Mucosa of stomach (tissue), 1 donor: Measurements from ENCODE around the gene HOXD12.

ENCODE experiments used
- H3K27me3 ChIP-seq: one replicate; pipeline ENCODE4 v1.7.0; 2013; ENCODE audit warnings: mild to moderate bottlenecking, low read length; ENCODE audit not compliant: control insufficient read depth, insufficient read depth
- H3K36me3 ChIP-seq: one replicate; pipeline ENCODE4 v1.7.0; 2013; ENCODE audit warnings: low read length; ENCODE audit not compliant: control insufficient read depth, insufficient read depth
- H3K4me1 ChIP-seq: one replicate; pipeline ENCODE4 v1.7.0; 2013; ENCODE audit warnings: mild to moderate bottlenecking, low read length; ENCODE audit not compliant: control insufficient read depth, insufficient read depth
- H3K4me3 ChIP-seq: one replicate; pipeline ENCODE4 v1.7.0; 2013; ENCODE audit warnings: low read length
- H3K9ac ChIP-seq: one replicate; pipeline ENCODE4 v1.7.0; 2013; ENCODE audit warnings: mild to moderate bottlenecking, low read length, moderate library complexity
- H3K9me3 ChIP-seq: one replicate; pipeline ENCODE4 v1.7.0; 2013; ENCODE audit warnings: mild to moderate bottlenecking, low read length, moderate library complexity; ENCODE audit not compliant: control insufficient read depth
- donor health status: Pancreatic carcinoma.

Gene HOXD12

DNA sequence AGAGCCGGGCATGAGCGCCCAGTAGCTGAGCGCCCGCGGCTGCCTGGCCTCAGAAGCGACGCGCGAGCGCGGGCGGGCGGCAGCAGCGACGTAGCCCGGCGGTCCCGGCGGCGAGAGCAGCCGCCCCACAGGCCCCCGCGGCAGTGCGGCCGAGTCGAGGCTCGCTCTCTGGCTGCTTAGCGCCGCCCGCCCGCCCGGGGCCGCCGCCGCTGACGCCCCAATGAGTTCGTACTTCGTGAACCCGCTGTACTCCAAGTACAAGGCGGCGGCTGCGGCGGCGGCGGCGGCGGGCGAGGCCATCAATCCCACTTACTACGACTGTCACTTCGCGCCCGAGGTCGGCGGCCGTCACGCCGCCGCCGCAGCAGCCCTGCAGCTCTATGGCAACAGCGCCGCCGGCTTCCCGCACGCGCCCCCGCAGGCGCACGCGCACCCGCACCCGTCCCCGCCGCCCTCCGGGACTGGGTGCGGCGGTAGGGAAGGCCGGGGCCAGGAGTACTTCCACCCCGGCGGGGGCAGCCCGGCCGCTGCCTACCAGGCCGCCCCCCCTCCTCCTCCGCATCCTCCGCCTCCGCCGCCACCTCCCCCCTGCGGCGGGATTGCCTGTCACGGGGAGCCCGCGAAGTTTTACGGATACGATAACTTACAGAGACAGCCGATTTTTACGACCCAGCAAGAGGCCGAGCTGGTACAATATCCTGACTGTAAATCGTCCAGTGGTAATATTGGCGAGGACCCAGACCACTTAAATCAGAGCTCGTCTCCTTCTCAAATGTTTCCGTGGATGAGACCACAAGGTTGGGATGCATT, 30.8 kb downstream of the HOXD12 start:
- no peaks in the 10 kb centered on the region for H3K4me1 ChIP-seq
- H3K9ac ChIP-seq: no peak overlapping the region
- peaks cover 96% of the 10 kb centered on the region for H3K27me3 ChIP-seq

DNA sequence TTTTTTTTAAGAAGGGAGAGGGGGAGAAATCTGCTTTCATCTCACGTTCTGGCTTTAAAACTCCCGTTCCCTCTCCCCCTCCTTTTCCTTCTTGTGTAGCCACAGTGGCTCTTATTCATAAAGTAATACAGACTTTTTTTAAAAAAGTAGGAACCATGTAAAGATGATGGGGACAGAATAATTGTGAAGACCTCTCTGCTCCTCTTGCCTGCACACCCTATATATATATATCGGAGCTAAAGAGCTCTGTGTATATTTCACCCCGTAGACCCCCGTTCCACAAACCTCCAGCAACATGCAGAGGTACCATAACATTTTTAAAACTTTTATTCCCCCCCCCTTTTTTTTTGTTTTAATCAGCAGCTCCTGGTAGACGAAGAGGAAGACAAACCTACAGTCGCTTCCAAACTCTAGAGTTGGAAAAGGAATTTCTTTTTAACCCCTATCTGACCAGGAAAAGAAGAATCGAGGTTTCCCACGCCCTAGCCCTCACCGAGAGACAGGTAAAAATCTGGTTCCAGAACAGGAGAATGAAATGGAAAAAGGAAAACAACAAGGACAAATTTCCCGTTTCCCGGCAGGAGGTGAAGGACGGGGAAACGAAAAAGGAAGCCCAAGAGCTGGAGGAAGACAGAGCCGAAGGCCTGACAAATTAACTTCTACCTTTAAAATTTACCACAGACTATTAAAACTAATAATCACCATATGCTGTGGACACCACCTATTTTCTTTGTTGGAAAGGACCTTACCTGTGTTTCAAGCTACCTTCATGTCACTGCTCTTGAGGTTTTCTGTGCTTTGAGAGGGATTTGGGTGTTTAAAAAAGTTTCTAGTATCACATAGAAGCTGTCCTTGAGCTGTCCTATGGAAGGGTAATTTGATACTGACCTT, 31.6 kb downstream of the HOXD12 start:
- H3K4me1 ChIP-seq: no peaks in the 10 kb centered on the region
- no peak overlapping the region for H3K9ac ChIP-seq
- no peaks in the 10 kb centered on the region for H3K36me3 ChIP-seq
- no peaks in the 10 kb centered on the region for H3K9me3 ChIP-seq
- no peak overlapping the region for H3K4me3 ChIP-seq
- H3K27me3 ChIP-seq: peaks cover 96% of the 10 kb centered on the region

More for the DNA sequence above, 30.8 kb downstream of the HOXD12 start:
- Histone ChIP-seq H3K9me3 (no peaks in the 10 kb centered on the region), H3K36me3 (no peaks in the 10 kb centered on the region), H3K4me3 (no peak overlapping the region)

DNA sequence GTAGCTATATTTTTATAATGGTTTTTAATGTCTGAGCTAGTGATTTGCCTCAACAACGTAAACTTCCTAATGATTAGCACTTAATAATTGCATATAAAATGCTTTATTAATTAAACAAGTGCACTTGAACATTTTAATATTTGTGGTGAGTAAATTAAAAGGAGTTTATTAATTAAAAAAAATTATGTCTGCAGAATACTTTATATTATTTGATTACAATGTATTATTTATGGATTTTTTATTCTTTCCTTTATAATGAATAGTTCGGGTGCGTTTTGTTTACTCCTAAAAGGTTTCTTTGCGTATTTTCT, 32.2 kb downstream of the HOXD12 start:
- no peak overlapping the region for H3K9ac ChIP-seq

GRCh38 chr2:176132205-176133171, 32.9 kb downstream of the HOXD12 start:
- H3K27me3 ChIP-seq: peaks cover 98% of the 10 kb centered on the region
- peaks cover 5% of the 10 kb centered on the region for H3K4me1 ChIP-seq
- no peak overlapping the region for H3K9ac ChIP-seq
- H3K36me3 ChIP-seq: no peaks in the 10 kb centered on the region
- no peaks in the 10 kb centered on the region for H3K9me3 ChIP-seq
- no peak overlapping the region for H3K4me3 ChIP-seq

More for the DNA sequence above, 32.2 kb downstream of the HOXD12 start:
- Histone ChIP-seq H3K36me3 (no peaks in the 10 kb centered on the region), H3K4me3 (no peak overlapping the region), H3K4me1 (peaks cover 1% of the 10 kb centered on the region), H3K27me3 (peaks cover 98% of the 10 kb centered on the region), H3K9me3 (no peaks in the 10 kb centered on the region)

DNA sequence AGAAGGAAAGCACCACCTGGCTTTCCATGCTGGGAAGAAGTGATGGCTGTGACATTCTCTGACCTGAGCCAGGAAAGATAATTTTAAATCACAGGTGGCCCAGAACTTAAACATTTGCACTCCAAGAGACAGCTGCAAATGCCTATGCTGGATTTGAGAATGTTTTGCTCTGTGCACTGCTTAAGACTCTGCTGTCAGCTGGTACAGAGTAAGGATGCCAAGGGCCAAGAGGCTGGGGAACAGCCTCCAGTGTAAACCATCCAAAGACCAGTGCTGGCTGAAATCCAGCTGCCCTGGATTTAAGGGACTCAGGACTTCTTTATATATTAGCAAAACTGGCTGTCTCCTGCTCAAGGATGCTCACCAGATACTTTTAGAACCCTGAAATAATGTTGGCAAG, 33.8 kb downstream of the HOXD12 start:
- Histone ChIP-seq H3K9me3 (no peaks in the 10 kb centered on the region), H3K9ac (no peak overlapping the region), H3K4me1 (peaks cover 5% of the 10 kb centered on the region), H3K27me3 (peaks cover 98% of the 10 kb centered on the region), H3K4me3 (no peak overlapping the region), H3K36me3 (no peaks in the 10 kb centered on the region)

DNA sequence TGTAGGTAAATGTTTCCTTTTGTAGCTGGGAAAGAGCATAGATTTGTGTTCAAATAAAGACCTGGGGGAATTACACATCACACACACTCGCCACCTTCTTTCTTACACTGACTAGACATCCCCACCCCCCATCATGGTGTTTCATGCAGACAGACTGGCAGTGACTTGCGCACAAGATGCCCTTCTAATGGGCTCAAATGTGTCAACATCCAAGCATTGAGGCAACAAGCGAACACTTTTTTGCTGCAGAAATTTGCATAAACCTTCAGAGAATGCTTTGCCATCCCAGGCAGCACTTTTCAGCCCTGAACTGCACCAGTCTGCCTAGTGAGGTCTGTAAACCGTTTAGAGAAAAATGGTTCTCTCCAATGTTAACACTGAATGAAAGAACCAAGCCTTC, 34.4 kb downstream of the HOXD12 start:
- no peaks in the 10 kb centered on the region for H3K9me3 ChIP-seq
- peaks cover 98% of the 10 kb centered on the region for H3K27me3 ChIP-seq
- H3K4me3 ChIP-seq: no peak overlapping the region
- H3K9ac ChIP-seq: no peak overlapping the region
- H3K36me3 ChIP-seq: no peaks in the 10 kb centered on the region
- peaks cover 5% of the 10 kb centered on the region for H3K4me1 ChIP-seq

GRCh38 chr2:176135035-176135440, 35.4 kb downstream of the HOXD12 start:
- Histone ChIP-seq H3K36me3 (no peaks in the 10 kb centered on the region), H3K9me3 (no peaks in the 10 kb centered on the region), H3K9ac (no peak overlapping the region), H3K4me1 (peaks cover 5% of the 10 kb centered on the region), H3K4me3 (no peak overlapping the region), H3K27me3 (peaks cover 97% of the 10 kb centered on the region)

DNA sequence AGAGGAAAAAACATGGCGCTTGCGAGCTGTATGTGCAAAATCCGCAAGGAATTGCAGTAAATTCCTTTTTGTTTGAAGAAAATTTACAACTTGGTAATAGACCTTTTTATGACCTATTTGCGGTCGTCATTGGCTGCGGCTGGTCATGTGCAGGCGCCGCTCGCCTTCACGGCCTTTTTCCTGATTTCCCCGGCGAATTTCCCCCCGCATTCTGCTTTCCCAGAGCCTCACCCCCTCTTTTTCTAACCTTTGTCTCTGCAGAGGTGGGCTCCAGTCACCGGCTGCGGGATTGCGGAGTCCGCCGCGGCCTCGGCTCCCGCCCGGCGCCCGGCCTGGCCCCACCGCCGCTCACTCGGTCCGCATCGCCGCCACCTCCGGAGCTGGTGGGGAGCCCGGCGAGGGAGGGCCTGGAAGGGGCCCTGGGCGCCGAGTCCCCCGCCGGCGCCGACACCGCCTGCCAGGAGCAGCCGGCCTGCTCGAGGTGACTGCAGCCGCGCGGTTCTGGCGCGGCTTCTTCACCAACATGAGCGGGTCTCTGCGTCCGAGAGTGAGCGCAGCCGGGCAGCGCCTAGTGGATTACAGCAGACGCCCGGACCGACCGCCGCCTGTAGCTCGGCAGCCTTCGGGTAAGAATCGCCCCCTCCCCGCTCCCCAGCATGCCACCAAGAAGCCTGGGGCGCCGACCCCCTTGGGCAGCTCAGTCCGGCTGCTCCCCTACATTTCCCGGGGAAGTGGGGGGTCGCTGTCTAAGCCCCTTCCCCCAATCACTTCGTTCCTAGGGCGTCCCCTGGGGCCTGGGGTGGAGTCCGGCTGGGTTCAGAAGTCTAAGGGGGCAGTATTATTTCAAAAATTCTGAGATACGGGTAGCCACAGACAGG, 37.0 kb downstream of the HOXD12 start:
- H3K9ac ChIP-seq: no peak overlapping the region

DNA sequence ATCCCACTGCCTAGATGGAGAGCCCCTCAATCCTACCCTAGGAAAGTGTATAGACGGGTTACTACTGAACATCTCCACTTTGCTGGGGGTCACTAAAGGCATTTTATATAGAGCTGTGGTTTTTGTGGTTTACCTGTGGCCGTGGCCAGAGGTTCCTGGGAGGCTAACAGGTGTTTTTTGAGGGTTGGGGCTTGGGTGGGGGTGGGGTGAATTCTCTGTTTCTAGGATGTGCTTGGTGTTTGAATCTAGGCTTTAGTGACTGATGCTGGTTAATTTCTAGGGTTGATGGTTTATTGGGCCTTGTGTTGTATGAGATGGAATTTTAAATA, 37.6 kb downstream of the HOXD12 start:
- H3K4me3 ChIP-seq: no peak overlapping the region
- peaks cover 13% of the 10 kb centered on the region for H3K4me1 ChIP-seq
- H3K36me3 ChIP-seq: no peaks in the 10 kb centered on the region
- H3K9me3 ChIP-seq: no peaks in the 10 kb centered on the region
- H3K27me3 ChIP-seq: peaks cover 98% of the 10 kb centered on the region
- no peak overlapping the region for H3K9ac ChIP-seq

More for the DNA sequence above, 37.0 kb downstream of the HOXD12 start:
- no peaks in the 10 kb centered on the region for H3K36me3 ChIP-seq
- H3K27me3 ChIP-seq: peaks cover 97% of the 10 kb centered on the region
- peak overlapping the region; percentile 40 for H3K4me3 ChIP-seq
- H3K4me1 ChIP-seq: peaks cover 13% of the 10 kb centered on the region
- H3K9me3 ChIP-seq: no peaks in the 10 kb centered on the region

GRCh38 chr2:176137906-176138305, 38.3 kb downstream of the HOXD12 start:
- Histone ChIP-seq H3K4me3 (no peak overlapping the region), H3K27me3 (peaks cover 98% of the 10 kb centered on the region), H3K9ac (no peak overlapping the region)

GRCh38 chr2:176138526-176138922, 38.9 kb downstream of the HOXD12 start:
- H3K27me3 ChIP-seq: peaks cover 98% of the 10 kb centered on the region
- H3K4me3 ChIP-seq: no peak overlapping the region
- no peak overlapping the region for H3K9ac ChIP-seq
- H3K4me1 ChIP-seq: peaks cover 13% of the 10 kb centered on the region
- H3K9me3 ChIP-seq: no peaks in the 10 kb centered on the region
- no peaks in the 10 kb centered on the region for H3K36me3 ChIP-seq

More at GRCh38 chr2:176137906-176138305, 38.3 kb downstream of the HOXD12 start:
- Histone ChIP-seq H3K36me3 (no peaks in the 10 kb centered on the region), H3K9me3 (no peaks in the 10 kb centered on the region), H3K4me1 (peaks cover 13% of the 10 kb centered on the region)
